Astrocyte (in vitro differentiated cells and primary cell): Measurements from ENCODE around the gene SFR1. TPM values are rescaled to one million over a fixed set of nuclear protein-coding genes. Genes with fewer than 3 reads are reported as not detected.

Experiments used
- DNase-seq: peaks from one replicate; pipeline ENCODE4 v3.0.0-alpha.2; 2010; ENCODE audit warnings: low read depth
- FAIRE-seq: peaks from 2 replicates; lab custom pipeline; 2011; peaks lifted over from hg19 to GRCh38; lab: Jason Lieb, UNC
- H2AFZ ChIP-seq: 2 replicates; pipeline ENCODE4 v1.6.0; 2012; ENCODE audit warnings: low read depth, low read length, inconsistent platforms
- H3K27ac ChIP-seq: 2 replicates; pipeline ENCODE4 v1.5.1; 2011; ENCODE audit warnings: low read depth, low read length, inconsistent platforms
- H3K27me3 ChIP-seq: 2 replicates; pipeline ENCODE4 v1.6.0; 2011; ENCODE audit warnings: low read length, inconsistent platforms; ENCODE audit not compliant: insufficient read depth
- H3K36me3 ChIP-seq: 2 replicates; pipeline ENCODE4 v1.5.1; 2011; ENCODE audit warnings: low read length, inconsistent platforms; ENCODE audit not compliant: insufficient read depth
- H3K4me1 ChIP-seq: 2 replicates; pipeline ENCODE4 v1.5.1; 2011; ENCODE audit warnings: low read length, inconsistent platforms; ENCODE audit not compliant: insufficient read depth
- H3K4me2 ChIP-seq: 2 replicates; pipeline ENCODE4 v1.6.0; 2012; ENCODE audit warnings: low read length, inconsistent platforms
- H3K4me3 ChIP-seq: 2 replicates; pipeline ENCODE4 v1.5.1; 2011; ENCODE audit warnings: low read depth, mild to moderate bottlenecking, low read length, inconsistent platforms; ENCODE audit not compliant: insufficient read depth
- H3K79me2 ChIP-seq: 2 replicates; pipeline ENCODE4 v1.6.0; 2012; ENCODE audit warnings: mild to moderate bottlenecking, low read length, inconsistent platforms; ENCODE audit not compliant: insufficient read depth
- H3K9ac ChIP-seq: 2 replicates; pipeline ENCODE4 v1.6.0; 2012; ENCODE audit warnings: mild to moderate bottlenecking, low read length, inconsistent platforms
- H3K9me3 ChIP-seq: 2 replicates; pipeline ENCODE4 v1.5.1; 2012; ENCODE audit warnings: low read depth, mild to moderate bottlenecking, low read length, inconsistent platforms; ENCODE audit not compliant: insufficient read depth
- H4K20me1 ChIP-seq: 2 replicates; pipeline ENCODE4 v1.6.0; 2012; ENCODE audit warnings: low read length, inconsistent platforms; ENCODE audit not compliant: insufficient read depth
- H3K27ac Mint-ChIP-seq: one replicate; pipeline ENCODE4 v1.8.0; 2021; ENCODE audit warnings: mild to moderate bottlenecking, mixed read lengths; ENCODE audit not compliant: unreplicated experiment
- H3K27me3 Mint-ChIP-seq: one replicate; pipeline ENCODE4 v1.8.0; 2021; ENCODE audit warnings: low read depth, mixed read lengths; ENCODE audit not compliant: unreplicated experiment
- H3K36me3 Mint-ChIP-seq: one replicate; pipeline ENCODE4 v1.8.0; 2021; ENCODE audit warnings: low read depth, mixed read lengths; ENCODE audit not compliant: unreplicated experiment
- H3K4me1 Mint-ChIP-seq: one replicate; pipeline ENCODE4 v1.8.0; 2021; ENCODE audit warnings: low read depth, mixed read lengths; ENCODE audit not compliant: unreplicated experiment
- H3K4me3 Mint-ChIP-seq: one replicate; pipeline ENCODE4 v1.8.0; 2021; ENCODE audit warnings: mild to moderate bottlenecking, moderate library complexity, mixed read lengths; ENCODE audit not compliant: unreplicated experiment
- H3K9me3 Mint-ChIP-seq: one replicate; pipeline ENCODE4 v1.8.0; 2021; ENCODE audit warnings: mild to moderate bottlenecking, mixed read lengths; ENCODE audit not compliant: unreplicated experiment
- CTCF ChIP-seq: IDR thresholded peaks from 2 replicates; pipeline ENCODE4 v1.5.1; 2011; ENCODE audit warnings: low read depth, mild to moderate bottlenecking, inconsistent platforms, low read length, moderate library complexity; ENCODE audit not compliant: insufficient read depth
- EZH2 ChIP-seq: IDR thresholded peaks from 2 replicates; pipeline ENCODE4 v1.6.1; 2012; ENCODE audit warnings: mild to moderate bottlenecking, low read length, inconsistent platforms; ENCODE audit not compliant: insufficient read depth
- total RNA-seq: library from RNA; stranded (reverse); gene quantifications from 2 replicates; pipeline ENCODE4 v1.2.1, GENCODE V29; 2021

Gene SFR1
- total RNA-seq, 1 donor from 2014 or later = 3.6 TPM

- no peaks in the 10 kb centered on the region for H3K27me3 ChIP-seq
- Mint-ChIP-seq H3K9me3 (no peaks in the 10 kb centered on the region), H3K36me3 (no peaks in the 10 kb centered on the region), H3K4me3 (no peak overlapping the region), H3K27ac (no peak overlapping the region), H3K4me1 (peaks cover 2% of the 10 kb centered on the region), H3K27me3 (no peaks in the 10 kb centered on the region)
- no peaks in the 10 kb centered on the region for H4K20me1 ChIP-seq
- H3K9ac ChIP-seq = no peak overlapping the region
- no peak overlapping the region for H3K4me3 ChIP-seq
- no peak for FAIRE-seq
- H3K79me2 ChIP-seq = no peaks in the 10 kb centered on the region
- H3K9me3 ChIP-seq = no peaks in the 10 kb centered on the region
- H3K4me2 ChIP-seq = no peak overlapping the region
- DNase-seq = no peak
- no peak overlapping the region for H3K27ac ChIP-seq
- TF ChIP-seq EZH2 = no peak
- TF ChIP-seq CTCF = no peak
- H3K36me3 ChIP-seq = no peaks in the 10 kb centered on the region
- H2AFZ ChIP-seq = no peak overlapping the region
- H3K4me1 ChIP-seq = no peaks in the 10 kb centered on the region
Observed at GRCh38 chr10:104084482-104085142, 37.4 kb upstream of the SFR1 start.

DNA sequence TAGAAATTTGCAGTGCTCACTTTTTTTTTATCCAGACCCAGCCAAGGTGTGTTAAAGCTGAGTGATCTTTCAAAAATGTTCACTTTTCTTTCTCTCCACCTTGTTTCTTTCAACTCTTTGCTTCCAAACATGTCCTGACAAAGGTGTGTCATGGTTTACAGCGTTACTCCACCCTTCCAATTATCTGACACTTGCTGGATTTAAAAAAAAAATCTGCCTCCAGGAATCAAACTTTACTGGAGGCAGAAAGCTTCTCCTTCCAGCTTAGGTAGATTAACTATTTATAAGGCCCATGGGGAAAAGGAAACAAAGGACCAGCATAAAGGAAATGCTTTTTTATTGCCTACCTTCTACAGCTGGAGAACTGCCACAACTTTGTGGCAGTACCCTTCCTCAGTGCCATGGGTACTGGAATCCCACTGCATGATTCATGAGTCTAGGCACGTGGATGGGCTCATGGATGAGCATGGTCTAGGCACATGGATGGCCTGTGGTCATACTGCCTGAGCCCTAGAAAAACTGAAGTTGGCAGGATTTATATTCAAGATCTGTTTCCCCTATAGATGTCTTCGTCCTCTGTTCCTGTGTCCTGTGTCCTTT lies 36.1 kb upstream of the SFR1 start, which contains the start of gene COL17A1:
TSS of gene COL17A1 (minus strand) at position 80 of the 600 bp plus-strand sequence. CDS start 5,207 bp downstream, outside the sequence.
- Histone ChIP-seq H3K4me1 (no peaks in the 10 kb centered on the region), H4K20me1 (no peaks in the 10 kb centered on the region), H3K27me3 (no peaks in the 10 kb centered on the region), H3K4me3 (no peak within 1 kb of the TSS), H3K36me3 (no peaks in the 10 kb centered on the region), H2AFZ (no peak within 1 kb of the TSS), H3K79me2 (no peaks in the 10 kb centered on the region), H3K27ac (no peak within 1 kb of the TSS), H3K9me3 (no peaks in the 10 kb centered on the region), H3K9ac (no peak within 1 kb of the TSS), H3K4me2 (no peak within 1 kb of the TSS)
- FAIRE-seq = no peak
- TF ChIP-seq EZH2 = no peak
- TF ChIP-seq CTCF = no peak
- Mint-ChIP-seq H3K4me1 (peaks cover 7% of the 10 kb centered on the region), H3K27me3 (no peaks in the 10 kb centered on the region), H3K4me3 (no peak within 1 kb of the TSS), H3K27ac (no peak within 1 kb of the TSS), H3K36me3 (no peaks in the 10 kb centered on the region), H3K9me3 (peaks cover 2% of the 10 kb centered on the region)
- no peak for DNase-seq

DNA sequence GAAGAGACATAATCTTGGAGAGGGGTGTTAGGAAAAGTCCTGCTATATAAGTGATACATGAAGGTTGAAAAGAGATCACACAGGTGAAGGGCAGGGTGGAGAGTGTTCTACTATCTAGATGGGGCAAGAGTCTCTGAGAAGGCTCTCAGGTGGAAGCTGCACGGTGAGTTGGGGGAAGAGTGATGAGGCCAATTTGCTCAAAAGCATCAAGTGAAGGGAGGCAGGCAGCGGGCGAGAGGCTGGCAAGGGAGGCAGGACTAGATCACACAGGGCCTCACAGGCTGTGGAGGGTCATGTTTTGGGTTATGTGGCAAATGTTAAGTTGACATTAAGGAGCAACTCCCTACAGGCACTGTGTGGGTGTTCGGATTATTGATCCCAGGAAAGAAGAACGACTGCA lies 33.7 kb upstream of the SFR1 start:
- FAIRE-seq (no peak), DNase-seq (no peak)
- H3K4me1 Mint-ChIP-seq = peaks cover 10% of the 10 kb centered on the region
- H3K27me3 Mint-ChIP-seq = no peaks in the 10 kb centered on the region
- H3K4me3 Mint-ChIP-seq = no peak overlapping the region
- H3K36me3 Mint-ChIP-seq = no peaks in the 10 kb centered on the region
- H3K27ac Mint-ChIP-seq = no peak overlapping the region
- Histone ChIP-seq H3K36me3 (no peaks in the 10 kb centered on the region), H3K4me3 (no peak overlapping the region), H3K4me2 (no peak overlapping the region), H2AFZ (no peak overlapping the region), H3K27me3 (no peaks in the 10 kb centered on the region), H4K20me1 (no peaks in the 10 kb centered on the region), H3K9ac (no peak overlapping the region), H3K79me2 (no peaks in the 10 kb centered on the region), H3K27ac (no peak overlapping the region), H3K9me3 (no peaks in the 10 kb centered on the region), H3K4me1 (no peaks in the 10 kb centered on the region)
- peaks cover 9% of the 10 kb centered on the region for H3K9me3 Mint-ChIP-seq
- TF ChIP-seq CTCF (no peak), EZH2 (no peak)
